ENCODE measurements around the gene ANKRD24. TPM values are rescaled to one million over a fixed set of nuclear protein-coding genes. Genes with fewer than 3 reads are reported as not detected.
"Not testable (repeated sequence)": the region's sequence is repeated elsewhere in the genome, so short reads cannot be mapped to it uniquely, and the experiment has no call there.

Gene ANKRD24
- total RNA-seq, 1 experiment from 2014 or later = 0.26 TPM

GRCh38 chr19:4135386-4135785 lies 47.1 kb upstream of the ANKRD24 start:
- BruUV-seq (replicated peaks); H3K27ac ChIP-seq (ENCODE audit: low read length); in situ Hi-C loops (cut with HindIII; ENCODE audit: low pct_unique_long_range_greater_than_20kb, low sequenced_read_pairs); H3K4me3 ChIP-seq (ENCODE audit: low read depth in 2 of 2, low read length in 2 of 2); H3K9me3 ChIP-seq (ENCODE audit: control insufficient read depth, insufficient read depth, low read depth, low read length); ATAC-seq; H3K27me3 ChIP-seq (ENCODE audit: control insufficient read depth, insufficient read depth, low read length); intact Hi-C loops (cut with micrococcal nuclease; ENCODE audit: unreplicated experiment); H3K36me3 ChIP-seq (ENCODE audit: control insufficient read depth, insufficient read depth, low read length); POLR2A ChIA-PET; DNase-seq (ENCODE audit: low read depth, low spot score): not testable (repeated sequence)
- H3K4me1 ChIP-seq (ENCODE audit: control insufficient read depth, insufficient read depth, low read length) = peaks cover 12% of the 10 kb centered on the region
- CTCF ChIA-PET = interaction anchor here (0.6 kb wide), 1 partner anchor 21 kb away, joined by 6 read pairs; no protein-coding TSS in a partner anchor

- in situ Hi-C loops (cut with HindIII; ENCODE audit: low pct_unique_long_range_greater_than_20kb, low sequenced_read_pairs) = no loop called here
- CTCF ChIA-PET = no interaction called here
Measured at GRCh38 chr19:4136680-4137088, 45.8 kb upstream of the ANKRD24 start.

More at GRCh38 chr19:4136680-4137088, 45.8 kb upstream of the ANKRD24 start:
- POLR2A ChIA-PET = no interaction called here
- Histone ChIP-seq H3K4me3 (ENCODE audit: low read depth in 2 of 2, low read length in 2 of 2) (no peak overlapping the region), H3K4me1 (ENCODE audit: control insufficient read depth, insufficient read depth, low read length) (peaks cover 3% of the 10 kb centered on the region; the same call in 1 of the 2 replicates), H3K9me3 (ENCODE audit: control insufficient read depth, insufficient read depth, low read depth, low read length) (no peaks in the 10 kb centered on the region), H3K36me3 (ENCODE audit: control insufficient read depth, insufficient read depth, low read length) (no peaks in the 10 kb centered on the region), H3K27ac (ENCODE audit: low read length) (no peak overlapping the region), H3K27me3 (ENCODE audit: control insufficient read depth, insufficient read depth, low read length) (no peaks in the 10 kb centered on the region)
- TF ChIP-seq SIN3A (IDR thresholded peaks at IDR 0.05; ENCODE audit: borderline replicate concordance, insufficient read depth, low read depth, low read length) (no peak), REST (IDR thresholded peaks at IDR 0.05; ENCODE audit: insufficient read depth in 1 of 2, low read depth in 2 of 2, low read length in 1 of 2) (no peak), POLR2AphosphoS5 (IDR thresholded peaks at IDR 0.05; ENCODE audit: low read depth, low read length) (no peak), CTCF (IDR thresholded peaks at IDR 0.05) (no peak), TCF7L2 (IDR thresholded peaks at IDR 0.05; ENCODE audit: low read depth, low read length) (no peak)
- DNase-seq (ENCODE audit: low read depth, low spot score) (no peak), ATAC-seq (no peak)
- no TSS peak for BruUV-seq (replicated peaks)
- intact Hi-C loops (cut with micrococcal nuclease; ENCODE audit: unreplicated experiment) = no loop called here
